GM19372 (cell line): ENCODE measurements around the gene FAM107A.

Experiments
- ATAC-seq: cut with Tn5 transposase; IDR thresholded peaks from one replicate; pipeline ENCODE4 v1.9.1; 2021; ENCODE audit warnings: mild to moderate bottlenecking, low read depth, moderate library complexity; ENCODE audit not compliant: unreplicated experiment

FAM107A gene

DNA sequence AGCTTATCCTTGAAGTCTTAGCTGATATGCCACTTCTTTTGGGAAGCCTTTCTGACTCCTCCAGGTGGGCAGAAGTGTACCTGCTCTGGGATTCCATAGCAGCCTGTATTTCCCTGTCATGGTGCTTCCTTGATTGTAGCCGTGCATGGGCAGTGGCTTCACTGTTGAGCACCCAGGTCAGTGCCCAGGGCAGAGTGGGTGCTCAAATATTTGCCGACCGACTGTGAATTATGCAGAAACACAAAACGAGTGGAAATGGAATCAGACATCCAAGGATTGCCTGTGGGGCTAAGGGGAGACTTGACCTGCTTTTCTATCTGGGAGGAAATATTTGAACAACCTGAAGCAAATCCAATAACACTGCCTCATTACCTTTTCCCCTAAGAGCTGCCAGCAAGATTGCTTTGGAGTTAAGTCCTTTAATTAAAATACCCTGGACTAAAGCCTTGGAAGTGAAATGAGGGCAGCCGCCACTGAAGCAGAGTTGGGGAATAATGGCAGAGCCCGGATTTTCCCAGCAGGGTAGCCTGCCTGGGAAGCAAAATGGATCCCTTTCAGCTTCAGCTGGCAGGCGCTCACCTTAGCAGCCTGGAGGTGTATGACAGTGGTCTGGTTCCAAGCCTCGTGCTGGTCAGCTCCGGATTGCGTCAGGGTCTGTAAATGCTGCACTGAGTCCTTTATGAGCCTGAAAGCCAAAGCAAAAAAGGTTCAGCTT, 55.1 kb downstream of the FAM107A start:
- ATAC-seq: no peak

DNA sequence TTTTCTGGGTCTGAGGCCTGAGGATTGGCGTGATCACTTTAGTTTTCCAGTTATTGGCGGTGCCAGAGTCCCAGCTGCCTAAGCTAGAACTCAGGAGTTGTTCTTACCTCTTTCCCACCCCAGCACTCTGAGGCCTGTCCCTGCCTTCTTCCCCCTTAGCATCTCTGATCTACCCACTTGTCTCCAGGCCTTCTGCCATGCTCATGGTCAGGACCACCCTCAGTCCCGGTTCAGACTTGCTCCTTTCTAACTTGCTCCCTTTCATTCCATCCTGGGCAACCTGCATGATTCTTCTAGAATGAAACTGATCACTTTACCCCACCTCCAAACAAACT, 55.9 kb downstream of the FAM107A start:
- ATAC-seq: no peak

DNA sequence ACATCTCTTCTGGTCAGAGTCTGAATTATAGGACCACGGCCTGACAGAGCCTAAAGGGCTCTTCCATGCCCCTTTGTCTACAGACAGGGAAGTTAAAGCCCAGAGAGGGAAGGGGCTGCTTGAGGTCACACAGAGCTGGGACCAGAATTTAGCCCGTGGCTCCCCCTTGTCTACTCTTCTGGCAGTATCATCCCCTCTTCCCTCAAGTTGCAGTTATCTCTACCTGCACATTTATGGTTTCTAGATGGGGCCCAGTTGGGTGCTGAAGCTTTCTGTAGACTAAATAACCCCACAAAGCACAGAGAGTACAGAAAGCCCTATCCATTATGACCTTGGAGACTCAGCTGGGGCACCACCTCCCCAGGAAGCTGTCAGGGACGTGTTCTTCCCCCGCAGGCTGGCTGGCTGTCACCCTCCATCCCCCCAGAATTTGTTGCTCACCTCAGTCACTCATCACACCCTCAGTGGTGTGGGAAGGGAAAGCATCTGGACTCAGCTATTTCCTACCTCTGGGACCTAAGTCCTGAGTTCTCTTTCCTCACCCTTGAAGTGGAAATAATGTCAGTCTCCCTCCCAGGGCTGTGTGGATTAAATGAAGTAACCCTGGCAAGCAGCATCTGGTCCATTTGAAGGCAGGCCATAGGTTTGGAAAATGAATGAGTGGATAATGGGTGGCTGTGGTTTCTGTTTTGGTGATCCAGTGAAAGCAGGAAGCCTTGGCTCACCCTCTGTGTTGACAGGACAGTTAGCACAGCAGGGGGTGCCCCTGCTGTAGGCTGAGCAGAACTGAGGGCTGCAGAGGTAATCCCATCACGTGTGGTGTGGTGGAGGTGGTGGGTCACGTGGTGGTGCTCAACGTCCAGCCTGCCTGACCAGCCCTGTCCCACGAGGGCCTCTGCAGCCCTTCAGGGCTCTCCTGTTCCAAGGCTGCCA, 56.5 kb downstream of the FAM107A start:
- ATAC-seq: no peak

DNA sequence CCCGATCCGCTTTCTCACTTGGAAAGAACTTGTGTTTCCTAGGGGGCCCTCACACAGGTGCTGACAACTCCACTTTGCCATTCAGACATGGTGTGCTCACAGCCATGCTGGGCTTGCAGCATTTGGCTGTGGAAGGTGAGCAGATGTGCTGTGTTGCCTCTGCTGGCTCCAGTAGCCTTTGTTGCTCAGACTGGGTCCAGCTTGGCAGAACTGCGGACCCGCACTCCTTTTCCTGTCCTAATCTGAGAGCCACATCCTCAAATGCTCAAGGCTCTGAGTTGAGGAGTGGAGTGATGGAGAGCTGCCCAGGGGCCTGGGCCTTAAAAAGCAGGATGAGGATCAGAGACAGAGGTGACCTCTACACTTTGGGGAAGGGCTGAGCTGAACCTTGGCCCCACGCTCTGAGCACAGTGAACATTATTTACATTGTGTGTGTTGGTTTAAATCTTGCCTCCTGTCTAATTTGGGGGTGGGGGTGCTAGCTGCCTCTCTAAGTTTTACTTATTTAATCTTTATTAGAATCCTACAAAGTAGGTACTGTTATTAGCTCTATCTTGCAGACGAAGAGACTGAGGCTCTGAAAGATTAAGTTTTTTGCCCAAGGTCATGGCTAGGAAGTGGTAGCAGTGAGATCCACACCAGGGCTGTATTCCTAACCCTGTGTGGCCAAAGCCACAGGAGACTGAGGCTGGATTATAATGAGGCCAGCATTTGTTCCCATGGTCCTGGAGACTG, 57.4 kb downstream of the FAM107A start:
- ATAC-seq: no peak

DNA sequence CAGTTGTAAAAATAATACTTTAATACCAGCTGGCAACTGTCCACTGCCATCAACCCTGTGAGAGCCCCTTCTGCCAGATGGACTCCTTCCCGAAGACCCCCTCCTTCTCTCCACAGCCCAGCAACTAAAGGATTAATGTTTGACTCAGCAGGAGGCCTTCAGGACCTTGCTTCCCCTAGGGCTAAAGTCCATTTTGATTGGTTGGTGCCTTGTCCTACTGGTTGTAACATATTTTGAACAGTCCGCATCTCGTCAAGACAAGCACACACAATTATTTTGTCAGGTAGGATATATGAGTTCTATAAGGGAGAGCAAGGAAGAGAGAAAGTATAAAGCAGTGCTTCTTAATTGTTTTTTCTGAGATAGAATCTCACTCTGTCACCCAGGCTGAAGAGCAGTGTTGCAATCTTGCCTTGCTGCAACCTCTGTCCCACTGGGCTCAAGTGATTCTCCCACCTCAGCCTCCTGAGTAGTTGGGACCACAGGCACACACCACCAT, 58.9 kb downstream of the FAM107A start:
- ATAC-seq: no peak

DNA sequence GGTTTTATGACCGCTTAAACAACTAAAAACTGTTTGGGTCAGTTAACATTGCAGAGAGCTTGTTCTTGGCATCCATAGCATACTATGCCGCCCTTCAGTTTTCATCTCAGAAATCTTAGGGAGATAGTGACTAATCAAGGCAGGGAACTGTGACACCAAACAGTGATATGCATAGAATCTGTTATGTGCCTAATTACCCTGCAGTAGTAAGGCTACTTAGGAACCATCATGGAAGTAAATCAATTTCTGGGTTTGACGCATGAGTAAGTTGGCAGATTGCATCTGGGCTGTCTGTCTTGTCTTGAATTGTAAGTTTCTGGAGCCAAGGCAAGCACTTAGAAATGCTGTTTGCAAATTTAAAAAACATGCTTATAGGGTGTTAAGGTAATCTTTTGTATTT, 62.8 kb downstream of the FAM107A start:
- no peak for ATAC-seq
